ENCODE results near the gene PPP1R15B.

Gene PPP1R15B

DNA sequence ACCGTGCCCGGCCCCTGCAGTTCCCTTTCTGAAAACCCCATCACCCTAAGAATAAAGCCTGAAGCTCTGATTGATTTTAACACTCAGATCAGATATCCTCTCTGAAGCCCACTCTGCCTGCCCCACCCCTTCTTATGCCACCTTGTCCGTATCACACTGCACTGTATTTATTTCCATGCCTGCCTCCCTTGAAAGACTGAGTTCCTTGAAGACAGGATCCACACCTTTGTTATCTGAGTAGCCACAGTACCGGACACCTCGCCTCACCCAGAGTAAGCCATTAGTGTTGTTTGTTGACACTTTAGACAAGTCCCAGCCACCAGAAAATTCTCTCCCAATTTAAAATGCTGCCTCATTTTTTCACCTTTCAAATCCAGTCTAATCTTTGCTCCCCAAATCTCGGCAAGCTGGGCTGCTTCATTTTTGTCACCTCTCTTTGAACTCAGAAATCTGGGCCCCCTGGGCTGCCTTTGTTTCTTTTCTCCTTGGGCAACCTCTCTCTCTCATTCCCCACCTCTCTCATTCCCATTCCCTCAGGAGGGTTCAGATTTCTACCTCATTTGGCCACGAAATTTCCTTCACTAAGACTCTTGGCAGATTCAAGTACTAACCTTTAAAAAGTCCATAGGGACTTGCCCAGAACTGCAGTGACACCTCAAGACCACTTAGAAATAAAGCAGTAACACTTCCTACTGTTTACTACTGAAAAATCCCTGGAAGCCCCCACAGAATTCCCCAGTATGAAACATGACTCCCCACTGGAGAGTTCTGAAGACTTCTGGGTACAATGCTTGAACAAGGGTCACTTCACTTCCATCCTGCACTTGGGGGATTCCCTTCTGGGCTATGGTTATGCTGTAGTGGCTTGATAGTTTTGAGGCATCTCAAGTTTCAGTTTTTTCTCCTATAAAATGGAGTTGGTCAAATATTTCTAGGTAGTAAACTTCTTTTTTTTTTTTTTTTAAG, 8.7 kb upstream of the PPP1R15B start:
- TF ChIP-seq, protein P1, sequence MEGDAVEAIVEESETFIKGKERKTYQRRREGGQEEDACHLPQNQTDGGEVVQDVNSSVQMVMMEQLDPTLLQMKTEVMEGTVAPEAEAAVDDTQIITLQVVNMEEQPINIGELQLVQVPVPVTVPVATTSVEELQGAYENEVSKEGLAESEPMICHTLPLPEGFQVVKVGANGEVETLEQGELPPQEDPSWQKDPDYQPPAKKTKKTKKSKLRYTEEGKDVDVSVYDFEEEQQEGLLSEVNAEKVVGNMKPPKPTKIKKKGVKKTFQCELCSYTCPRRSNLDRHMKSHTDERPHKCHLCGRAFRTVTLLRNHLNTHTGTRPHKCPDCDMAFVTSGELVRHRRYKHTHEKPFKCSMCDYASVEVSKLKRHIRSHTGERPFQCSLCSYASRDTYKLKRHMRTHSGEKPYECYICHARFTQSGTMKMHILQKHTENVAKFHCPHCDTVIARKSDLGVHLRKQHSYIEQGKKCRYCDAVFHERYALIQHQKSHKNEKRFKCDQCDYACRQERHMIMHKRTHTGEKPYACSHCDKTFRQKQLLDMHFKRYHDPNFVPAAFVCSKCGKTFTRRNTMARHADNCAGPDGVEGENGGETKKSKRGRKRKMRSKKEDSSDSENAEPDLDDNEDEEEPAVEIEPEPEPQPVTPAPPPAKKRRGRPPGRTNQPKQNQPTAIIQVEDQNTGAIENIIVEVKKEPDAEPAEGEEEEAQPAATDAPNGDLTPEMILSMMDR (IDR thresholded peaks at IDR 0.05; ENCODE audit: insufficient read depth, low read length, missing control alignments) = no peak
- ChIA-PET POLR2A (no interaction called here), CTCF (interaction anchor here (0.7 to 4.8 kb wide), 4 partner anchors 11 to 740 kb away, joined by 3 to 68 read pairs (median 4); no protein-coding TSS in a partner anchor)
- H3K4me3 ChIP-seq (ENCODE audit: low read depth, low read length) = no peak overlapping the region
- DNase-seq (ENCODE audit: low read depth, low spot score) = no peak

- no peak overlapping the region for H3K4me3 ChIP-seq (ENCODE audit: low read depth, low read length)
- no peak for DNase-seq (ENCODE audit: low read depth, low spot score)
- TF ChIP-seq, protein P1 (IDR thresholded peaks at IDR 0.05; ENCODE audit: insufficient read depth, low read length, missing control alignments) = no peak
- POLR2A ChIA-PET = no interaction called here
- CTCF ChIA-PET = interaction anchor here (0.7 to 4.8 kb wide), 4 partner anchors 12 to 30 kb away, joined by 3 to 68 read pairs (median 4); no protein-coding TSS in a partner anchor
Observed at GRCh38 chr1:204419064-204419403, 7.4 kb upstream of the PPP1R15B start.

GRCh38 chr1:204418174-204419063, 6.8 kb upstream of the PPP1R15B start:
- no peak overlapping the region for H3K4me3 ChIP-seq (ENCODE audit: low read depth, low read length)
- DNase-seq (ENCODE audit: low read depth, low spot score) = no peak
- TF ChIP-seq, protein P1 (IDR thresholded peaks at IDR 0.05; ENCODE audit: insufficient read depth, low read length, missing control alignments) = no peak
- ChIA-PET CTCF (interaction anchor here (0.7 to 4.8 kb wide), 10 partner anchors 10 to 98 kb away, joined by 3 to 68 read pairs (median 6); partner anchors contain the start of genes MDM4 and PIK3C2B), POLR2A (interaction anchor here (1.0 to 1.5 kb wide), 3 partner anchors 11 to 76 kb away, joined by 3 to 6 read pairs (median 4); partner anchors contain the start of gene PIK3C2B)

DNA sequence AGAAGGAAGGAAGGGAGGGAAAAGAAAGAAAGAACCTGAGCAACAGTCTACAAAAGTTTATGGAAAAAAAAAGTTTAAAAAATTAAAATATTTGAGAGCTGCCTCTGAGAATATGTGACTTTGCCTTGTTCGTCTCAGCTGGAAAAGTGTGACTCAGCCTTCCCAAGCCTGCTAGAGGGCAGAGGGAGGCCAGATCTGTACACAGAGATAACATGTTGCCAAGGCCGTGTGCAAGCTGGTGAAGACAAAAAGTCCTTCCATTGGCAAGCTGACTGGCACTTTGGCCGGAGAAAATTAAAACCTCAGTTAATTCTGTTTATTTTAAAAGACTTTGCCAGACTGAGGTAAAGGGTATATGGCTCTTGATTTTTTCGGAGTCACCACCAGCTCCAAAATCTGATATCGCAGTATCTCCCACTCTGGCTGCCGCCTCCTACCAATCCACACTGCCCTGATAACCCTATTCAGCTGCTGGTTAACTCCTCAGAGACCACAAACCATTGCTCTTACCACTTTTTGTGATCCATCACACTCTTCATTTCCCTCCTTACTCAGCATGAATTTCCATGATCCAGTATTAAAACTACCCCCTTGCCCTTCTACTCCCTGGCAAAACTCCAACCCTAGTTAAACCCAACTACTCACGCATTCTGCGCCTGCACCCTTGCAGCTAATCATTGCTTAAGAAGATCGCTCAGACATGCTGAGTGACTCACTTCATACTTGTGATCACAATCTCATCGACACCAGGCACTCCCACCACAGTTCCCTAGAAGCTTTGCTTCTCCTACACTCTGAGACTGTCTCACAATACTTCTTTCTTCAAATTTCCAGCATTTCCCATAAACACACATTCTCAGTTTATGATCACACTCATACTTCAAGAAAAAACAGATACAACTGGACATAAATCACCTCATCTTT, 5.7 kb upstream of the PPP1R15B start:
- peak overlapping the region; percentile 23 for H3K4me3 ChIP-seq (ENCODE audit: low read depth, low read length)
- DNase-seq (ENCODE audit: low read depth, low spot score) = peak; percentile 99
- ChIA-PET CTCF (interaction anchor here (0.6 to 4.8 kb wide), 10 partner anchors 9 to 226 kb away, joined by 3 to 68 read pairs (median 6); partner anchors contain the start of genes MDM4 and PIK3C2B), POLR2A (interaction anchor here (0.6 to 1.5 kb wide), 5 partner anchors 10 to 77 kb away, joined by 3 to 6 read pairs (median 4); partner anchors contain the start of gene PIK3C2B)
- TF ChIP-seq, protein P1 (IDR thresholded peaks at IDR 0.05; ENCODE audit: insufficient read depth, low read length, missing control alignments) = no peak

GRCh38 chr1:204416589-204417073, 5.0 kb upstream of the PPP1R15B start:
- POLR2A ChIA-PET = interaction anchor here (1.0 to 1.5 kb wide), 3 partner anchors 9 to 22 kb away, joined by 4 to 6 read pairs (median 6); no protein-coding TSS in a partner anchor
- TF ChIP-seq, protein P1 (IDR thresholded peaks at IDR 0.05; ENCODE audit: insufficient read depth, low read length, missing control alignments) = no peak
- H3K4me3 ChIP-seq (ENCODE audit: low read depth, low read length) = no peak overlapping the region; the same call in 1 of the 2 replicates
- CTCF ChIA-PET = interaction anchor here (0.6 to 4.8 kb wide), 7 partner anchors 8 to 226 kb away, joined by 3 to 68 read pairs (median 4); partner anchors contain the start of gene MDM4
- no peak for DNase-seq (ENCODE audit: low read depth, low spot score)

Measured in AG04449 (cell line).